ENCODE results near the gene PSMD5.
"Not testable (repeated sequence)": the region's sequence is repeated elsewhere in the genome, so short reads cannot be mapped to it uniquely, and the experiment has no call there.

Gene PSMD5

DNA sequence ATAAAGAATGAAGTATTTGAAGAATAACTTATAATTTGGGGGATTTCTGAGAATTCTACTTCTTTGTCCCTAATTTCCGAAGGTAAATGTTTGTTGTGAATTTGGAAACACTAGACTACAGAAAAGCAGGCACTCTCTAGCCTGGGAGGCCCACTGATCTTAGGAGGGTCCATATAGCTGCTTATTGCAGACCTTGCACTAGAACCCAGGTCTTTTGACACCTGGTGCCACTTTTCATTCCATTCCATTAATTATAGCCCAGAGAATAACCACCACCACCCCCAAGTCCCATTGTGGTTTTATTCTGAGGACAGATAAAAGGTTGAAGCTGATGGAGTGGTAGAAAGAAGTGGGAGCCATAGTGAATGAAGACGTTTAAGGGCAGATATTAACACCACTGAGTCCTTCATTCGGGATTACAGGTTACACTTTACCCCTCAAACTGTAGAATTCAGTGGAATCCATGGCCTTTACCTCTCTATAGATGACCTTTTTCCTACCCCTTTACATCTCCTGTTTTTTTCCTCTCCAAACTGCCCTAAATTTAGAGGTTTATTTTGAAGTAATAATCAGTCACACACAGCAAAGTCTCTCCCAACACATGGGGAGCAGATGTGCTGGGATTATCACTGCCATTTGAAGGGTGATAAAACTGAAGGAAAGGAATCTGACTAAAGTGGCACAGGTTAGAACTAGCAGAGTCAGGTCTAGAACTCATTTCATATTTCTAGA lies 12.0 kb upstream of the PSMD5 start:
- no peak for DNase-seq

DNA sequence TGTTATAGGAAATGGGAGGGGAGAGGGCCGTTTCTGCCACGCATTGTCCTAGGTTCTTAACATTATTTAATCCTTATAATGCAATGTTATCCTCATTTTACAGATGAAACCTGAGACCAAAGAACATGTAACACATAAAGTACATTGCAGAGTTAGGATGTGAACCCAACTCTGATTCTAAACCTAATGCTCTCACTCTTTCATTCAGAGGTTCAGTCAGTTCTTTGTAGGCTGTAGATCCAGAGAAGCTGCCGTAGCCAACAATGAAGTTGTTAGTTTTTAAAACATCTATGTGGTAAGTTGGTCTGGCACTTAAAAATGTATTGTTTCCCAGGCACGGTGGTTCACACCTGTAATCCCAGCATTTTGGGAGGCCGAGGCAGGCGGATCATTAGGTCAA lies 10.5 kb upstream of the PSMD5 start:
- no peak for DNase-seq

DNA sequence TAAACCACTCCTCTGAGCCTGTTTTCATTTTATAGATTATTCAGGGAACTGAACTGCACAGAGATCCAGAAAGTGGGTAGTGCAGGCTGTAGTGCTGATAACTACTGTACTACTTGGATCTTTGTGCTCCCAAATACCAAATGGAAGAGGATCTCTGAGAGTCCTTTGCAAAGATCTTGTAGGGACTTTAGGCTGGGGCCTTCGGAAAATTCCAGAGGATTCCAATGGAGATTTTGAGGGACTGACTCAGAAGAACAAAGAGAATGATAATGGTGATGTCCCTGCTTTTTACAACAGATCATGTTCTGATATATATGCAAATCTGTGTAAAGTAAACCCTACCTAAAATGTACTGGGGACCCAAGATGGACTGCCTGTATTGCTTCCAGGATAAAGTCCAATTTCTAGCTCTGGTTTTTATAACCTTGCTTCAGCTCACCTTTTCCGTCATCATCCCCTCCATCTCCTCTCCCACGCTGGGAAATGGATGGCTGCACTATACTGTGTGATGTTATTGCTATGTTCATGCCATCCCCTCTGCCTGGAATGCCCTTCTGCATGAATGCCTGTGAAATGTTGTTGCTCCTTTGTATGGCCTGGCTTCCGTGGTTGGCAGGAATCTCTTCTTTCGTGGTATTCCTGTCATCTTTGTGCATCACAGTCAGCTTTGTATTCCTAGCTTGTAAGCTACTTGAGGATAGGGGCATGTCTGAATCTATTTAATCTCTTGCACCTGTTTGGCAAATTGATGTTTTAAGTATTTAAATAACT lies 9.7 kb upstream of the PSMD5 start:
- no peak for DNase-seq

DNA sequence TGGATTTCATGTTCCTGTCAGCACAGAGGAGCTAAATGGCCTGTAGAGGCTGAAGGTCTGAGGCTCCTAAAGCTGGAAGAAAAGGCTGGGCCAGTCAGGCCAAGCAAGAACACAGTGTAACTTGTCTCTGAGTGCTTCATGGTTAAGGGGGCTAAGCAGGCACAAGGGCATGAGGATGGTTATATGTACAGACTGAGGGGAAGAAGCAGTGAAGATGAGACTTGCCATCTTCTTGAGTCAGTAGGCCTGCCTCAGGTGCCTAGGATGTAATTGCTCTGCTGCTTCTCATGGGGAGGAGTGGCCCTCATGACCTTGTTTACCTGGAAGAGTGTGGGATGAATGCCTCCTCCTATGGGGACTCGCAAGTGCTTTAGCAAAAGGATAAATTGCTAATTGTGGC lies 8.7 kb upstream of the PSMD5 start:
- no peak for DNase-seq

DNA sequence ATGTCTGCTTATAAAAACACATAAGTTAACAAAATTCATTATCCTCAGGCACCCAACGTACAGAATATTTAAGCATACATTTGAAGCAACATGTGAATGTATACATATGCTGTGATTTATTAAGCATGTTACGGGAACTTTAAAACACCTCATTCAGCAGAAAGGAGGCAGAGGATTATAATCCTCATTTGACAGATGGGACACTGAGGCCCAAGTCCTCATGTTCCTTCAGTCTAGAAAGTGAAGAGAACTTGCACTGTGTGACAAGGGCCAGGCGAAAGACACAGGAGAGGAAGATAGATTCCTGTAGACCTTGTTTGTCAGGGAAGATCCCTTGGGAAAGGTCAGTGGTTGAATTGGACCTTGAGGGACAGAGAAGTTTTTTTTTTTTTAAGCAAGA lies 7.6 kb upstream of the PSMD5 start:
- DNase-seq = no peak

DNA sequence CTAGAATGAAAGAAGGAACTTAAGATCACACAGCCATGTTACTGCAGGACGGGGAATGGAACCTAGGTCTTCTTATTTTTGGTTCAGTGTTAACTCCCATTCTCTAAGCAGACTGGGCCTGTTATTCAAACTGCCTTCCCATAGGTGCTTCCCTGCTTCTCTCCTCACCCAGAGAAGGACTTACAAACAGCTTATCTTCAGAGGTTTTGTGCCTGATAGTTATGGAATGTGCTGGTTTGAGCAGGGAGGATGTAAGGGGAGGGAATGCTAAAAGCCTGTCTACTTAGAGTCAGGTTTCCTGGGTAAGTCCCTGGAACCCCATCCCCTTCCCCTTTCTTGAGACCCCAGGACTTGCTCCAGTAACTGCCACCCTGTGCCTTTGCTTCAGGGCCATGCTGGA lies 4.2 kb upstream of the PSMD5 start:
- no peak for DNase-seq

DNA sequence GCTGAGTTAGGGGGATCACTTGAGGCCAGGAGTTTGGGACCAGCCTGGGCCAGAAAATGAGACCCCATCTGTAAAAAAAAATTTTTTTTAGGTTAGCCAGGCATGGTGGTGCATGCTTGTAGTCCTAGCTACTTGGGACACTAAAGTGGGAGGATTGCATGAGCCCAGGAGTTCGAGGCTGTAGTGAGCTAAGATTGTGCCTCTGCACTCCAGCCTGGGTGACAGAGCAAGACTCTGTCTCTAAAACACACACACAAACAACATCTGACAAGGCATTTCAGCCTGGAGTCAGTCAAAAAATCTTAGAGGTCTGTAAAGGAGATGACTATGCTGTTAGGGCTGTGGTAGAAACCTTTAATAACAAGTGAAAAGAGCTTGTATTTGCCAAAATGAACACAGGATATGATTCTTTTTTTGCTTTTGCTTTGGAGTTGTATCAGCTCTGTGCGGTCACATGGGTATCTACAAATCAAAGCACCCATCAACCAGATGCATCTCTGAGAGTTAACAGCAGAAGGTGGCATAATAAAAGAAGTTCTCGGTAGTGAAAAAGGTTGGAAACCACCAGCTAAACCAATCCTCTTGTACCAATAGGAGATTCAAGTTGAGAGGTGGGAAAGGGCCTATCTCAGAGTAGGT lies 3.6 kb upstream of the PSMD5 start:
- DNase-seq = no peak

DNA sequence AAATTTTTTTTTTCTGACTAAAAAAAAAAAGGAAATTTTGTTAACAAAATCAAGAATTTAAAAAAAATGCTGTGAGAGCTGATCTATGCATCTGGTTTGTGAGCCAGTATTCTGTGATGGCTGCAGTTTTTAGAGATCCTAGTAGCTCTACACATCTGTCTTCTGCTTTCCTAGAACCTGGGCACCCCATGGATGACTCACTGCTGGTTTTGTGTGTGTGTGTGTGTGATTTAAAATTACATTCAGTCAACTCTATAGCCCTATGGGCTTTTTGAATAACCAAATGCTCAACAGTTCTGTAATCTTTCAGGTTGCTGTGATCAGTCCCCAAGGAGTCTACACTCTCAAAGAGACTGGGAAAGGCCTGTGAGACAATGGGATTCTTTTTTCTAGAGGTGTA lies 2.5 kb upstream of the PSMD5 start:
- no peak for DNase-seq

DNA sequence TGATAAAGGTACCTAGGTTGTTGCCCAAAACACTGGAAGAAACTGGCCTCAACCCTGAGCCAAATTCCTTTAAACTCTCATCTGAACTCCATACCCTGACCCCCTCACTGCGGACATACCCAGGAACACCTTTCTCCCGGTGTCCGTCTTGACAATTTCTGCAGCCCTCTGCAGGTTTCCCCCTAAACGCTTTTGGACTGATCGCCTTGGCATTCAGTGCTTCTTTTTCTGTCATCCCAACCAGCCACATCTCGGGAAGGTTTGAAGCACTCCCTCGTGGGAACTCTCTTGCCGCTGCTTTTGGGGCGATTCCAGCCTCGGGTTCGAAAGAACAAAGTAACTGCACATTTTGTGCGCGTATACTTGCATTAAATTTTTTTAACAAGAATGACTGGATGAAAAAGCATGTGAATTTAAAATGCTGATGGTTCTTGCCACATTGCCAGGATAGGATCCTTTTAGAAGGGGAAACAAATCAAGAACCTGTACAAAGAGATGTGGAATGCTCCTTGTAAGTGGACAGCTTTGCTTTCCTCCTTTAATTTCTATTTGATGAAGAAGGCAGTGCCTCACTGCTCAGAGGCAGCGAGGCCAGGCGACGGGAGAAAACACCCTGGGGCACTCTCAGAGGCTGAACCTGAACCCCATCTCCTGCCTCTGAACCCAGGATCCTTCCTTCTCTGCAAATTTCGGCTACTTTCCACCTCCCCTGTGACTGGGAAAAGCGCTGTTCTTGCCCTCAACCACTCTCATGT lies 615 bp downstream of the PSMD5 start:
- no peak for DNase-seq

DNA sequence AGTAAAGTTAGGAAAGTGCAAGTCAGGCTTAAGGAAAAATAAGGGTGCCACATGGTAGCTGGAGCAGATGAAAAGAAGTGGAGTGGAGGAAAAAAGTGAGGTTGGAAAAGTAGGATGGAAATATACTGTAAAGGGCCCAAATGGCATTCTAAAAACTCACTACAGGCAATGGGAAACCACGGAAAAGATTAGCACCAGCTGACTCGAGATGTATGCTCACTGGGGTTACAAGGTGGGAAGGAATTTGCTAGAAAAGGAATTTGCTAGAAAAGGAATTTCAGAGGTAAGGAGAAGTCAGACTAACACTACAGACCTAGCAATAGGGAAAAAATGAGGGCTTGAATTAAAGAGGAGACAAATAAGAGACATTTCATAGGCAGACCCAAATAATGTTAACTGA lies 3.6 kb downstream of the PSMD5 start:
- DNase-seq = no peak

DNA sequence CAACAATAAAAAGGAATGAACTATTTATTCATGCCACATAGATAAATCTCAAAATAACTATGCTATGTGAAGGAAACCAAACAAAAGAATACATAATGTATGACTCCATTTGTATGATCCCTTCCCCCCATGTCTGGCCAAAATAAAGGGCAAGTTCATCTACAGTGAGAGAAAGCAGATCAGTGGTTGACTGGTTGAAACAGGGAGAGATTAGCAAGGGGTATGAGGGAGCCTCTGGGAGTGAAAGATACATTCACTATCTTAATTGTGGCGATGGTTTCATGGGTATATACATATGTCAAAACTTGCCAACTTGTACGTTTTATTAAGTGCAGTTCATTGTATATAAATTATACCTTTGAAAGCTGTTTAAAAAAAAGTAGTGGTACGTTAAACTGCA lies 4.8 kb downstream of the PSMD5 start:
- DNase-seq = no peak

DNA sequence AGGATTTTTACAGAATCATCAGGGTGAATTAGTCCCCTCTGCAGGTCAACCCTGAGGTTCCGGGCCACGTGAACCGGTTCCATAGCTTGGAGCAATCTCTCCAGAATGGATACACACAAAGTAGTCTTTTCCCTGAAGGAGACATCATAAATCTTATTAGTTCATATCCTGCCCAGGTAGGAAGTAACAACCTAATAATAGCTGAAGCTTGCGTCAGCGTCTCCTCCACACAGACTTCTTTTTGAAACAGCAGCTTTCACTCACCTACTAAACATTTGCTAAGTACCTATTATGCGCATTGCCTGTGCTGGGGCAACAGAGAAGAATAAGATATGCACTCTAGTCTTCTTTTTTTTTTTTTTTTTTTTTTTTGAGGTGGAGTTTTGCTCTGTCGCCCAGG lies 9.4 kb downstream of the PSMD5 start:
- DNase-seq = no peak

DNA sequence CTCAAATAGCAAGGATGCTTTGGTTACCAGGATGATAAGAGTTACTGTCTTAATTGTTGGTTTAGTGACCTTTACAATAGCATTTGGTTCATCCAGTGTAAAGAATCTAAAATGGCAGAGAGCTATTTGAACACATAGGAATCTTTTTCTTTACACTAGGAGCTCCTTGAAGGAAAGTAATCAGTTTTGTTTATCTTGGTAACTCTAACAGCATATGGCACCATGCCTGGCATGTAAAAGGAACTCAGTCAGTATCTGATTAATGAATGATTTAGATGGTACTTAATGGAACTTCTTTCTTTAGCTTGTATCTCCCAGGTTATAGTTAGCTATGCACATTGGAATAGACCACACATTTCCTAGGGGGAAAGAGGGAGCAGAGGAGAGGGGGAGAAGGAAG lies 9.9 kb downstream of the PSMD5 start:
- no peak for DNase-seq

DNA sequence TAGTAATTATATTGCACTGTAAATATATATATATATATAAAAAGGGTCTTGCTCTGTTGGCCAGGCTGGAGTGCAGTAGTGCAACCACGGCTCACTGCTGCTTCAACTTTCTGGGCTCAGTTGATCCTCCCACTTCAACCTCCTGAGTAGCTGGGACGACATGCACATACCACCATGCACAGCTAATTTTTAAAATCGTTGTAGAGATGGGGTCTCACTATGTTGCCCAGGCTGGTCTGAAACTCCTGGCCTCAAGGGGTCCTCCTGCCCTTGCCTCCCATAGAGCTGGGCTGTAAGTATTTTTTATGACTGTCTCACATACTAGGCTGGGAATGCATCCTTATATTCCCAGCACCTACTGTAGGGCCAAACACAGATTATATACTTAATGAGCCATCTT lies 11.9 kb downstream of the PSMD5 start:
- no peak for DNase-seq

DNA sequence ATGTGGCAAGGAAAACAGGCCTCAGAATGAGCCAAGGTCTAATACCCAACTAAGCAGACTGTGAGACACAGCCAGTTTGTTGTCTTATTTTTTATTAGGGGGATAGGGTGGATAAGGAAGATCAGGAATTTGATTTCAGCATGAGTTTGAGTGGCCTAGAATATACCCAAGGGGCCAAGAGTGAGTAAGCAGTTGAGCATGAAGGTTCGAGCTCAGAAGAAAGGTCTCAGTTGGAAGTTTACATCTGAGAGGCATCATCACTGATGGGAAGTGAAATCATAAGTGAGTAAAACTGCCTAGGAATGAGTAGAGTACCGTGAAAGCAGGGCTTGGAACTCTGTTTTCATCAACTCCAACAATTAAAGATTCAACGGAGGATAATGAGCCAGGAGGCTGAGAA lies 12.6 kb downstream of the PSMD5 start:
- DNase-seq = no peak

DNA sequence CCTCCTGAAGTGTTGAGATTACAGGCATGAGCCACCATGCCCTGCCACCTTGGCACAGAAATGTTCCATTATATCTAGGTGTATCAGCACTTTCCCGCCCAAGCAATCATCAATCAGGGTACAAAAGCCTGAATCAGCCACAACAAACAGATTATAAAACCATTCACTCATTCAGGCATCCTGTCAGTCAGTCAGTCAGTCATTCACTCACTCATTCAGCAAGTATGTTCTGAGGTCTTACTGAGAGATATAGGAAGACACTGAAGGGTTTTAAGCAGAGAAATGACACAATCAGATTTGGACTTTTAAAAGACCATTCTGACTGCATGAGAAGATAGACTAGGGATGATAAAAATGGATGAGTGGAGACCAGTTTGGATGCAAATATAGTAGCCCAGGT lies 13.1 kb downstream of the PSMD5 start:
- no peak for DNase-seq

DNA sequence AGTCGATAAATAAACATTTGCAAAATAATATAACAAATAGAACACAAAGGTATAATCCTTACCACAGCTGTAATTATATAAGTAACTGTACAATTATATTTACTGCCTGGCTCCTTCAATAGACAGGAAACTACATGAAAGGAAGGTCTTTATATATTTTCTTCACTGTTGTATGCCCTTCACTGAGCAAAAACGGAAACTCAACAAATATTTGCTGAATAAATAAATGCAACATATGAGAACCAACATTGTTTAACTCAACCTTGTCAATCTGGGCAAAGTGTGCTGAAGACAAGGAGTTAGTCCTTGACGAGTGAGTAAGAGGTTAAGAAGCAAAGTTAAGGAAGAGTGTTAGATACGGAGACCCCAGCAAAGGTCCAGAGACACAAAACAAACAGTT lies 22.6 kb downstream of the PSMD5 start:
- no peak for DNase-seq

DNA sequence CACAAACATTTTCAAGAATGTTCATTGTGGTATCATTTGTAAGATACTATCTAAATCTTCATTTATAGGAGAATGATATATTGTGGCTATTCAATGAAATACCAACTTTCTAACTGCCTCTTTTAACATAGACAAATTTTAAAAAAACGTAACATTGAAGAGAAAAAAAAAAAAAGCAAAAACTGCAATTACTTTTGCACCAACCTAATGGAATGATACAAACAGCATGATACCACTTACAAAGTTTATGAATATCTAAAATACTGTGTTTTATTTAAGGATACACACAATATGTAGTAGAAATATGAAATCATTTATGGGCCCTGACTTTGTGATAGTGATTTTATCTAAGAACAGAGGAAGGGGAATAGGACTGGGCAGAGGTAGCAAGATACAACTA lies 24.1 kb downstream of the PSMD5 start:
- DNase-seq = no peak

DNA sequence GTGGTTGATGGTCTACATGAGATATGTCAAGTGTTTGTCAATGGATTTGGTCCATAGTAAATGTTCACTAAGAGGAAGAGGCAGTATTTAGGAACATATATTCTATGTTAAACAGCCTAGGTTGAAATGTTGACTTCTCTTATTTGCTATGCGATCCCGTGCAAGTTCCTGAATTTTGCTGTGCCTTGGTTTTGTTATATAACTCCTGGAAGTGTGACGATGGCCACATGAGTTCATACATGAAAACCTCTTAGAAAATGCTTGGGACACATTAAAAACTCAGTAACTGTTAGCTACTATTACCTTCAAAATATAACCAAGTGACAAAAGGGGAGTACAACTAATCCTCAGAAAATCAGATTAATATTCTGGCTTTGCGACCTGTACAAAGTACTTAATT lies 27.6 kb downstream of the PSMD5 start:
- no peak for DNase-seq

DNA sequence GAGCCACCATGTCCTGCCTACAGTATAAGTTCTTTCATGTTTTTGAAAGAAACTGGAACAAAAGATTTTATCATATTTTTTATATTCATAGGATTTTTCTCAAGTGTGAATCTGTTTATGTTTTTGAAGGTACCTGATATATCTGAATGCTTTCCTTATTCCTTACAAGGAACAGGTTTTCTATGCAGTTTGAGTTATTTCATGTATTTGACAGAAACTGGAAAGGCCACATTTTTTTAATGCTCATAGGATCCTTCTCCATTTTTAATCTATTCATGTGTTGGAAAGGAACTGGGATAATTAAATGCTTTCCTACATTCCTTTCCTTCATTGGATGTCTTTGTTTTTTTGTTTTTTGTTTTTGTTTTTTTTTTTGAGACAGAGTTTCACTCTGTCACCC lies 33.8 kb downstream of the PSMD5 start:
- no peak for DNase-seq

DNA sequence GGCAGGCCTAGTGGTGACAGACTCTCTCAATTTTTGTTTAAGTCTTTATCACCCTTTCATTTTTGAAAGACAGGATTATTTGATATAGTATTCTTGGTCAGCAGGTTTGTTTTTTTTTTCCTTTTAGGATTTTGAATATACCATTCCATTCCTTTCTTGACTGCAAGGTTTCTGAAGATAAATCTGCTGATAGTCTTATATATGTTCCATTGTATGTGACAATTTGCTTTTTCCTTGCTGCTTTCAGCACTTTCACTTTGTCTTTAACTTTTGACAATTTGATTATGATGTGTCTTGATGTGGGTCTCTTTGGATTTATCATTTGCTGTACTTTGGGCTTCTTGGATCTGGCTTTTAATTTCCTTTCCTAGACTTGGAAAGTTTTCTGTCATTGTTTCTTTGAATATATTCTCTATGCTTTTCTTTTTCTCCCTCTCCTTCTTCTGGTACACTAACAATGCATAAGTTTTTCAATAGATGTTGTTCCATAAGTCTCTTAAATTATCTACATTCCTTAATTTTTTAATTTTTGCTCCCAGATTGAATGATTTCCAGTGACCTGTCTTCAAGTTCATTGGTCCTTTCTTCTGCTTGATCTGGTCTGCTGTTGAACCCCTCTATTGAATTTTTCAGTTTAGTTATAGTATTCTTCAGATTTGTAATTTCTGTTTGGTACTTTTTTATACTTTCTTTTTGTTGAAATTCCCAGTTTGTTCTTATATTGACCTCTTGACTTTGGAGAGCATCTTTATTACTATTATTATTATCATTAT lies 34.9 kb downstream of the PSMD5 start:
- no peak for DNase-seq

DNA sequence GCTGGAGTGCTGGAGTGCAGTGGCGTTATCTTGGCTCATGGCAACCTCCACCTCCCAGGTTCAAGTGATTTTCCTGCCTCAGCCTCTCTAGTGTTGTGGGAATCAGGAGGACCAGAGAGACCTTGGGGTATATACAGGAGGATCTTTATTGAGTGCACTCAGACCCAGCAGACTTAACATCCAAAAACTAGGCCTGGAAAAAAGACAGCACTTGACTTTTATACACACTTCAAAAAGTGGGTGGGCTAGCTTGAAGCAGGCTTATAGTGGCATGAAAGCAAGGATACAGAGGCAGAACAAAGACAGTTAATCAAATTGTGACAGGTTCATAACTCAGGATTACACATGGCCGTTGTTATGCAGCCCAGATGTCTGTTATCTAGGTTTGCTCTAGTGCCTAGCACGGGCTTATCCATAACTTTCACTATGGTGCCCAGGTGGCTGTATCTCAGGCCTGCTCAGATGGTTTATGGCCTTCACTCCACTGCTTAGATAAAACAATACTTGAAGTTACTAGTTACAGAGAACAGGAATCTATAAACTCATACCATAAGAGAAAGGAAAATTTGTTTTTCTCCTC lies 37.8 kb downstream of the PSMD5 start:
- DNase-seq = not testable (repeated sequence)

All from NCI-H510A (cell line).